ENCODE measurements around the gene LAMA4.

DNA sequence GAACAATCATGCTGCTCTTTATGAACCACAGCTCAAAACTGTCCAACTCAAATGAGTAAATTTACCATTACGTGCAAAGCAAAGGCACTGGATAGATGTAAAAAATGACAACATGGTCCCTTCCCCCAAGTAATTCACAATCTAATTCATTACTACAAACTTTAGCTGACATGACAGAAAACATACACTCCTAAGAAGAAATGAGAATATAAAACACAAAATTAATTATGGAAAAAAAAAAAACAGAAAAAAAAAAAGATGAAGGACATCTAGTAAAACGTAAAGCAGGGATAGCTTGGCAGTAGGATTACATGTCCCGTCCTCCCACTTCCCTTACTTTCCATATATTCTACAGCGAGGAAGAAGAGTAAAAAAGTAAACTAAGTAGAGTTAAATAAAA is 172.8 kb downstream of the LAMA4 start:
- TF ChIP-seq GATA2 (IDR thresholded peaks at IDR 0.05; ENCODE audit: low read depth, low read length) (no peak), GATA3 (IDR thresholded peaks at IDR 0.05; ENCODE audit: low read depth, low read length) (no peak)
